ENCODE data around the gene SLC25A2. TPM values are rescaled to one million over a fixed set of nuclear protein-coding genes. Genes with fewer than 3 reads are reported as not detected.

SLC25A2 gene
- total and polyA plus RNA-seq, 8 donors, result 0.43 to 4.8 TPM; not detected in 6

- H3K27me3 ChIP-seq, result no peaks in the 10 kb centered on the region
- H3K9me3 ChIP-seq, result peaks cover 80 to 100% (median 100%) of the 10 kb centered on the region in 4 donors
- no peak overlapping the region for H3K27ac ChIP-seq
- no peak for DNase-seq
- WGBS, 5 donors, result 58 to 71% (median 62%) methylated on average over 5 of the region's 5 CpGs
- peaks cover 0 to 52% (median 4%) of the 10 kb centered on the region in 4 donors for H3K36me3 ChIP-seq
- H3K4me3 ChIP-seq, result no peak overlapping the region
- H3K4me1 ChIP-seq, result no peaks in the 10 kb centered on the region
- intact Hi-C loops (cut with DNase I; ENCODE audit: low total_unique reads), result no loop called here
- TF ChIP-seq EP300 (IDR thresholded peaks at IDR 0.05) (no peak), POLR2A (IDR thresholded peaks at IDR 0.05) (no peak), POLR2AphosphoS5 (IDR thresholded peaks at IDR 0.05) (no peak)
- TF ChIP-seq, protein P1, sequence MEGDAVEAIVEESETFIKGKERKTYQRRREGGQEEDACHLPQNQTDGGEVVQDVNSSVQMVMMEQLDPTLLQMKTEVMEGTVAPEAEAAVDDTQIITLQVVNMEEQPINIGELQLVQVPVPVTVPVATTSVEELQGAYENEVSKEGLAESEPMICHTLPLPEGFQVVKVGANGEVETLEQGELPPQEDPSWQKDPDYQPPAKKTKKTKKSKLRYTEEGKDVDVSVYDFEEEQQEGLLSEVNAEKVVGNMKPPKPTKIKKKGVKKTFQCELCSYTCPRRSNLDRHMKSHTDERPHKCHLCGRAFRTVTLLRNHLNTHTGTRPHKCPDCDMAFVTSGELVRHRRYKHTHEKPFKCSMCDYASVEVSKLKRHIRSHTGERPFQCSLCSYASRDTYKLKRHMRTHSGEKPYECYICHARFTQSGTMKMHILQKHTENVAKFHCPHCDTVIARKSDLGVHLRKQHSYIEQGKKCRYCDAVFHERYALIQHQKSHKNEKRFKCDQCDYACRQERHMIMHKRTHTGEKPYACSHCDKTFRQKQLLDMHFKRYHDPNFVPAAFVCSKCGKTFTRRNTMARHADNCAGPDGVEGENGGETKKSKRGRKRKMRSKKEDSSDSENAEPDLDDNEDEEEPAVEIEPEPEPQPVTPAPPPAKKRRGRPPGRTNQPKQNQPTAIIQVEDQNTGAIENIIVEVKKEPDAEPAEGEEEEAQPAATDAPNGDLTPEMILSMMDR (IDR thresholded peaks at IDR 0.05), result no peak
Observed at GRCh38 chr5:141260458-141261237, 43.2 kb downstream of the SLC25A2 start.

GRCh38 chr5:141258948-141259347 is 44.9 kb downstream of the SLC25A2 start:
- TF ChIP-seq POLR2AphosphoS5 (IDR thresholded peaks at IDR 0.05) (no peak), EP300 (IDR thresholded peaks at IDR 0.05) (no peak), POLR2A (IDR thresholded peaks at IDR 0.05) (no peak)
- TF ChIP-seq, protein P1 (IDR thresholded peaks at IDR 0.05), result no peak
- H3K27me3 ChIP-seq, result no peaks in the 10 kb centered on the region
- DNase-seq, result no peak
- H3K4me3 ChIP-seq, result no peak overlapping the region
- peaks cover 67 to 100% (median 100%) of the 10 kb centered on the region in 4 donors for H3K9me3 ChIP-seq
- peaks cover 0 to 48% (median 0%) of the 10 kb centered on the region in 4 donors for H3K36me3 ChIP-seq
- H3K27ac ChIP-seq, result no peak overlapping the region
- no peaks in the 10 kb centered on the region for H3K4me1 ChIP-seq
- intact Hi-C loops (cut with DNase I; ENCODE audit: low total_unique reads), result no loop called here

DNA sequence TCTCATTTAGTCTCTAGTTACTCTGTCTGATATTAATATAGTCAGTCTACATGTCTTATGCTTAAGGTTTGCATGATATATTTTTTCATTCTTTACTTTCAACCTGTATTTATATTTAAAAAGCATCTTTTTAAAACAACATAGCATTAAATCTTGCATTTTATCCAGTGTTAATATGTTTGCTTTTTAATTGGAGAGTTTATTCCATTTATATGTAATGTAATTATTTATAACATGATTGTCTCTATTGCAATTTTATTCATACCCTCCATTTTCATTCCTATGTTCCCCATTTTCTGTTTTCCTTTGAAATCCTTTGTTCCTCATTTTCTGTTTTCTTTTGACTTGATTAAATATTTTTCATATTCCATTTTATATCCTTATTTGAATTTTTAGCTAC is 45.4 kb downstream of the SLC25A2 start:
- TF ChIP-seq POLR2AphosphoS5 (IDR thresholded peaks at IDR 0.05) (no peak), EP300 (IDR thresholded peaks at IDR 0.05) (no peak), POLR2A (IDR thresholded peaks at IDR 0.05) (no peak)
- TF ChIP-seq, protein P1 (IDR thresholded peaks at IDR 0.05), result no peak
- intact Hi-C loops (cut with DNase I; ENCODE audit: low total_unique reads), result no loop called here
- Histone ChIP-seq H3K36me3 (peaks cover 0 to 43% (median 0%) of the 10 kb centered on the region in 4 donors), H3K27me3 (no peaks in the 10 kb centered on the region), H3K4me1 (no peaks in the 10 kb centered on the region), H3K9me3 (peaks cover 67 to 100% (median 100%) of the 10 kb centered on the region in 4 donors), H3K4me3 (no peak overlapping the region), H3K27ac (no peak overlapping the region)
- DNase-seq, result no peak

Other genes with a start within 250 kb of the SLC25A2 start
Only the 30 nearest of the 38 such genes appear.
- 1 to 10 TPM in 1 of 5 donors, under 1 TPM in 1, not detected in 3; 0.72 to 1.8 TPM for gene PCDHB7, start 131.4 kb downstream of the SLC25A2 start, total RNA-seq
- gene PCDHB7, start 131.4 kb downstream of the SLC25A2 start, polyA plus RNA-seq, result under 1 TPM in 1 of 3 donors, not detected in 2; 0.10 TPM
- gene PCDHB8, start 126.3 kb downstream of the SLC25A2 start, total RNA-seq, result 1 to 10 TPM in 1 of 5 donors, under 1 TPM in 1, not detected in 3; 0.58 to 1.7 TPM
- gene PCDHB8, start 126.3 kb downstream of the SLC25A2 start, polyA plus RNA-seq, result not detected
- 1 to 10 TPM in 3 of 5 donors, under 1 TPM in 2; 0.45 to 1.7 (median 1.2) TPM for gene PCDHB16, start 121.7 kb downstream of the SLC25A2 start, total RNA-seq
- under 1 TPM in 2 of 3 donors, not detected in 1; 0.12 to 0.20 TPM for gene PCDHB16, start 121.7 kb downstream of the SLC25A2 start, polyA plus RNA-seq
- under 1 TPM in 3 of 5 donors, not detected in 2; 0.14 to 0.92 (median 0.45) TPM for gene PCDHB9, start 116.9 kb downstream of the SLC25A2 start, total RNA-seq
- under 1 TPM in 2 of 3 donors, not detected in 1; 0.08 to 0.19 TPM for gene PCDHB9, start 116.9 kb downstream of the SLC25A2 start, polyA plus RNA-seq
- 10 to 100 TPM in 1 of 5 donors, 1 to 10 TPM in 3, under 1 TPM in 1; 0.58 to 18.3 (median 2.3) TPM for gene PCDHB10, start 111.7 kb downstream of the SLC25A2 start, total RNA-seq
- under 1 TPM; 0.12 to 0.40 (median 0.15) TPM for gene PCDHB10, start 111.7 kb downstream of the SLC25A2 start, polyA plus RNA-seq
- gene PCDHB11, start 104.4 kb downstream of the SLC25A2 start, total RNA-seq, result 1 to 10 TPM in 2 of 5 donors, under 1 TPM in 1, not detected in 2; 0.87 to 4.4 (median 1.3) TPM
- 1 to 10 TPM in 1 of 3 donors, under 1 TPM in 2; 0.12 to 1.1 (median 0.30) TPM for gene PCDHB11, start 104.4 kb downstream of the SLC25A2 start, polyA plus RNA-seq
- gene PCDHB12, start 95.3 kb downstream of the SLC25A2 start, total RNA-seq, result 1 to 10 TPM in 4 of 5 donors, not detected in 1; 1.2 to 8.5 (median 2.9) TPM
- under 1 TPM; 0.19 to 0.31 (median 0.28) TPM for gene PCDHB12, start 95.3 kb downstream of the SLC25A2 start, polyA plus RNA-seq
- 10 to 100 TPM in 1 of 5 donors, 1 to 10 TPM in 2, under 1 TPM in 2; under 0.01 to 28.1 (median 3.1) TPM for gene PCDHB13, start 90.1 kb downstream of the SLC25A2 start, total RNA-seq
- gene PCDHB13, start 90.1 kb downstream of the SLC25A2 start, polyA plus RNA-seq, result under 1 TPM in 2 of 3 donors, not detected in 1; 0.12 to 0.28 TPM
- 1 to 10 TPM in 4 of 5 donors, not detected in 1; 1.3 to 6.4 (median 3.6) TPM for gene PCDHB14, start 80.7 kb downstream of the SLC25A2 start, total RNA-seq
- 1 to 10 TPM in 1 of 3 donors, under 1 TPM in 2; 0.31 to 1.1 (median 0.44) TPM for gene PCDHB14, start 80.7 kb downstream of the SLC25A2 start, polyA plus RNA-seq
- gene PCDHB15, start 58.7 kb downstream of the SLC25A2 start, total RNA-seq, result 1 to 10 TPM in 2 of 5 donors, under 1 TPM in 1, not detected in 2; 0.58 to 6.6 (median 2.2) TPM
- 1 to 10 TPM in 1 of 3 donors, under 1 TPM in 2; 0.44 to 1.2 (median 0.73) TPM for gene PCDHB15, start 58.7 kb downstream of the SLC25A2 start, polyA plus RNA-seq
- gene TAF7, start 16.7 kb upstream of the SLC25A2 start, total RNA-seq, result 10 to 100 TPM; 22.0 to 89.8 (median 36.5) TPM
- gene TAF7, start 16.7 kb upstream of the SLC25A2 start, polyA plus RNA-seq, result 10 to 100 TPM; 32.6 to 46.1 (median 43.5) TPM
- gene PCDHGA1, start 26.5 kb upstream of the SLC25A2 start, total RNA-seq, result under 1 TPM in 1 of 5 donors, not detected in 4; 0.18 TPM
- under 1 TPM in 1 of 3 donors, not detected in 2; 0.13 TPM for gene PCDHGA1, start 26.5 kb upstream of the SLC25A2 start, polyA plus RNA-seq
- gene PCDHGA2, start 34.7 kb upstream of the SLC25A2 start, total RNA-seq, result 1 to 10 TPM; 1.2 to 3.5 (median 2.0) TPM
- gene PCDHGA2, start 34.7 kb upstream of the SLC25A2 start, polyA plus RNA-seq, result under 1 TPM; 0.06 to 0.31 (median 0.18) TPM
- 1 to 10 TPM in 3 of 5 donors, under 1 TPM in 1, not detected in 1; 0.58 to 6.7 (median 1.4) TPM for gene PCDHGA3, start 39.8 kb upstream of the SLC25A2 start, total RNA-seq
- under 1 TPM in 1 of 3 donors, not detected in 2; 0.08 TPM for gene PCDHGA3, start 39.8 kb upstream of the SLC25A2 start, polyA plus RNA-seq
- gene PCDHGB1, start 46.0 kb upstream of the SLC25A2 start, total RNA-seq, result 1 to 10 TPM in 1 of 5 donors, under 1 TPM in 3, not detected in 1; under 0.01 to 1.2 (median 0.68) TPM
- under 1 TPM in 1 of 3 donors, not detected in 2; 0.03 TPM for gene PCDHGB1, start 46.0 kb upstream of the SLC25A2 start, polyA plus RNA-seq
- 1 to 10 TPM in 4 of 5 donors, under 1 TPM in 1; 0.29 to 9.3 (median 2.4) TPM for gene PCDHGA4, start 51.0 kb upstream of the SLC25A2 start, total RNA-seq
- under 1 TPM in 1 of 3 donors, not detected in 2; 0.08 TPM for gene PCDHGA4, start 51.0 kb upstream of the SLC25A2 start, polyA plus RNA-seq
- gene PCDHGB2, start 55.9 kb upstream of the SLC25A2 start, total RNA-seq, result 10 to 100 TPM in 1 of 5 donors, 1 to 10 TPM in 3, not detected in 1; 2.5 to 10.7 (median 8.1) TPM
- under 1 TPM in 1 of 3 donors, not detected in 2; 0.10 TPM for gene PCDHGB2, start 55.9 kb upstream of the SLC25A2 start, polyA plus RNA-seq
- 1 to 10 TPM in 4 of 5 donors, not detected in 1; 2.3 to 6.7 (median 3.6) TPM for gene PCDHGA5, start 60.1 kb upstream of the SLC25A2 start, total RNA-seq
- under 1 TPM in 1 of 3 donors, not detected in 2; 0.15 TPM for gene PCDHGA5, start 60.1 kb upstream of the SLC25A2 start, polyA plus RNA-seq
- gene PCDHGB3, start 66.2 kb upstream of the SLC25A2 start, total RNA-seq, result 1 to 10 TPM in 4 of 5 donors, under 1 TPM in 1; 0.87 to 8.8 (median 3.8) TPM
- under 1 TPM in 2 of 3 donors, not detected in 1; 0.06 to 0.08 TPM for gene PCDHGB3, start 66.2 kb upstream of the SLC25A2 start, polyA plus RNA-seq
- gene PCDHGA6, start 69.8 kb upstream of the SLC25A2 start, total RNA-seq, result 1 to 10 TPM in 3 of 5 donors, under 1 TPM in 2; 0.29 to 4.4 (median 1.8) TPM
- gene PCDHGA6, start 69.8 kb upstream of the SLC25A2 start, polyA plus RNA-seq, result under 1 TPM in 2 of 3 donors, not detected in 1; 0.06 to 0.38 TPM
- gene PCDHGA7, start 78.7 kb upstream of the SLC25A2 start, total RNA-seq, result 10 to 100 TPM in 1 of 5 donors, 1 to 10 TPM in 2, under 1 TPM in 1, not detected in 1; 0.87 to 29.0 (median 2.7) TPM
- gene PCDHGA7, start 78.7 kb upstream of the SLC25A2 start, polyA plus RNA-seq, result under 1 TPM in 2 of 3 donors, not detected in 1; 0.06 to 0.30 TPM
- 10 to 100 TPM in 1 of 5 donors, 1 to 10 TPM in 2, under 1 TPM in 2; 0.29 to 12.1 (median 1.2) TPM for gene PCDHGB4, start 83.6 kb upstream of the SLC25A2 start, total RNA-seq
- gene PCDHGB4, start 83.6 kb upstream of the SLC25A2 start, polyA plus RNA-seq, result under 1 TPM in 2 of 3 donors, not detected in 1; 0.12 to 0.45 TPM
- 10 to 100 TPM in 1 of 5 donors, 1 to 10 TPM in 2, under 1 TPM in 2; under 0.01 to 12.5 (median 1.2) TPM for gene PCDHGA8, start 88.6 kb upstream of the SLC25A2 start, total RNA-seq
- gene PCDHGA8, start 88.6 kb upstream of the SLC25A2 start, polyA plus RNA-seq, result under 1 TPM in 2 of 3 donors, not detected in 1; 0.06 to 0.08 TPM
- 10 to 100 TPM in 2 of 5 donors, 1 to 10 TPM in 3; 1.8 to 16.8 (median 4.2) TPM for gene PCDHGB5, start 93.9 kb upstream of the SLC25A2 start, total RNA-seq
- gene PCDHGB5, start 93.9 kb upstream of the SLC25A2 start, polyA plus RNA-seq, result under 1 TPM in 2 of 3 donors, not detected in 1; 0.35 to 0.75 TPM
- 10 to 100 TPM in 1 of 5 donors, 1 to 10 TPM in 3, not detected in 1; 1.6 to 10.1 (median 3.2) TPM for gene PCDHGA9, start 98.7 kb upstream of the SLC25A2 start, total RNA-seq
- gene PCDHGA9, start 98.7 kb upstream of the SLC25A2 start, polyA plus RNA-seq, result under 1 TPM in 2 of 3 donors, not detected in 1; 0.13 to 0.25 TPM
- 1 to 10 TPM in 3 of 5 donors, under 1 TPM in 1, not detected in 1; 0.29 to 6.2 (median 4.9) TPM for gene PCDHGB6, start 104.0 kb upstream of the SLC25A2 start, total RNA-seq
- gene PCDHGB6, start 104.0 kb upstream of the SLC25A2 start, polyA plus RNA-seq, result under 1 TPM in 2 of 3 donors, not detected in 1; 0.31 to 0.50 TPM
- 1 to 10 TPM in 3 of 5 donors, under 1 TPM in 1, not detected in 1; 0.89 to 7.0 (median 4.5) TPM for gene PCDHGA10, start 108.9 kb upstream of the SLC25A2 start, total RNA-seq
- under 1 TPM; 0.15 to 0.65 (median 0.44) TPM for gene PCDHGA10, start 108.9 kb upstream of the SLC25A2 start, polyA plus RNA-seq
- gene PCDHGB7, start 113.6 kb upstream of the SLC25A2 start, total RNA-seq, result 10 to 100 TPM in 3 of 5 donors, 1 to 10 TPM in 2; 3.6 to 19.3 (median 16.8) TPM
- gene PCDHGB7, start 113.6 kb upstream of the SLC25A2 start, polyA plus RNA-seq, result under 1 TPM; 0.56 to 0.61 (median 0.58) TPM
- 10 to 100 TPM in 1 of 5 donors, 1 to 10 TPM in 3, under 1 TPM in 1; 0.45 to 15.2 (median 2.9) TPM for gene PCDHGA11, start 117.0 kb upstream of the SLC25A2 start, total RNA-seq
- gene PCDHGA11, start 117.0 kb upstream of the SLC25A2 start, polyA plus RNA-seq, result under 1 TPM; 0.25 to 0.48 (median 0.31) TPM
- gene PCDHGA12, start 126.5 kb upstream of the SLC25A2 start, total RNA-seq, result 1 to 10 TPM in 4 of 5 donors, under 1 TPM in 1; 0.58 to 7.4 (median 5.4) TPM
- under 1 TPM in 2 of 3 donors, not detected in 1; 0.12 to 0.20 TPM for gene PCDHGA12, start 126.5 kb upstream of the SLC25A2 start, polyA plus RNA-seq

Data from stomach (tissue), 9 donors.